Neural progenitor cell (in vitro differentiated cells): ENCODE data around the gene SKIC8.

Experiments
- CTCF ChIP-seq: fragments of 200-600 bp; sonication (generic); IDR thresholded peaks from 2 replicates; pipeline ENCODE4 v1.5.1; 2017; ENCODE audit warnings: antibody characterized with exemption, mild to moderate bottlenecking
- EZH2 ChIP-seq: fragments of 200-600 bp; sonication (generic); IDR thresholded peaks from 2 replicates; pipeline ENCODE4 v1.6.1; 2017; ENCODE audit warnings: antibody characterized with exemption, mild to moderate bottlenecking, moderate library complexity
- EZH2phosphoT487 ChIP-seq: fragments of 200-600 bp; sonication (generic); IDR thresholded peaks from 2 replicates; pipeline ENCODE4 v1.6.1; 2017; ENCODE audit warnings: antibody characterized with exemption

- TF ChIP-seq CTCF (no peak), EZH2 (no peak), EZH2phosphoT487 (no peak)
These were observed 24.3 kb upstream of the SKIC8 start for GRCh38 chr15:78323693-78324092.
